Measurements from ENCODE around the gene C2CD4D.
"Not testable (repeated sequence)": the region's sequence is repeated elsewhere in the genome, so short reads cannot be mapped to it uniquely, and the experiment has no call there.

Gene C2CD4D

DNA sequence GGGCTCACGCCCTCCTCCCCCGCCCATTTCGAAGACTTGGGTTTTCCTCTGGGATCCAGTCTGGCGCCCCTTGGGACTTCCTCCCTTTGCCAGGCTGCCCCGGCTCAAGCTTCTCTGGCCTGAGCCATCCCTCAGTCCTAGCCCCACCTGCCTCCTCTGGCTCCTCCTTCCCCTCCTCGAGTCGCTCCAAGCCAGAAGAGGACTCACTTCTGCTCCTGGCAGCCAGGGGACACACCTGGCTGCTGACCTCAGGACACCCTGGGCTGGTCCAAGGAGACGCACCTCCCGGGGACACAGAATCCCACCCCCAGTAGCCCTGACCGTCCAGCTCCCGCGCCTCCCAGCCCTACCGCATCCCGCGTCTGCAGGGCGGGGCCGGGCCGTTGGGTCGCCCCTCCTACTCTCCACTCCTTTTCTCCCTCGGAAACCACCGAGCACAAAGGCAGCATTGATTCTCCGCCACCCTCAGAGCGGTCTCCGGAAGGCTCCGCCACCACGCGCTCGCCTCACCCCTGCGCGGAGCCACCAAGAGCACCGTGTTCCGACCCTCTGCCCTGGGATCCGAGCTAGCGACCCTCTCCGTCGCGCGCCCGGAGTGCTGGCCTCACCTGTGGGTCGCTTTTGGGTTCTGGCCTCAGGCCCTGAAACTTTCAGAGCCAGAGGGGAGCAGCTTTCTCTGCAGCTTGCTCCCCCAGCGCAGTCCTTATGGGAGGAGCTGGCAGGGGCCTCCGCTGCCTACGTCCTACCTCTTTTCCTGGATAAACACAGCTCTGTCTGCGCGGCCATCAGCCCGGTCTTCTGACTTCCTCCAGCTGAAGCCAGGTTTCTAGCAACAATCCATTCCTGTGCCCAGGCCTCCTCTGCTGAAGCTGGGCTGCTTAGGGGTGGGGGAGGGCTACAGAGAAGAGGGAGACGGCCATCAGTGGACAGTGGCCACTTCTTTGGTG is at the start of gene C2CD4D:
TSS of gene C2CD4D (minus strand) at position 364 of the 947 bp plus-strand sequence. CDS start 831 bp downstream, outside the sequence.
- DNase-seq (ENCODE audit: low read depth in 1 of 2, low spot score in 1 of 2), result peak; percentile 34 to 53

DNA sequence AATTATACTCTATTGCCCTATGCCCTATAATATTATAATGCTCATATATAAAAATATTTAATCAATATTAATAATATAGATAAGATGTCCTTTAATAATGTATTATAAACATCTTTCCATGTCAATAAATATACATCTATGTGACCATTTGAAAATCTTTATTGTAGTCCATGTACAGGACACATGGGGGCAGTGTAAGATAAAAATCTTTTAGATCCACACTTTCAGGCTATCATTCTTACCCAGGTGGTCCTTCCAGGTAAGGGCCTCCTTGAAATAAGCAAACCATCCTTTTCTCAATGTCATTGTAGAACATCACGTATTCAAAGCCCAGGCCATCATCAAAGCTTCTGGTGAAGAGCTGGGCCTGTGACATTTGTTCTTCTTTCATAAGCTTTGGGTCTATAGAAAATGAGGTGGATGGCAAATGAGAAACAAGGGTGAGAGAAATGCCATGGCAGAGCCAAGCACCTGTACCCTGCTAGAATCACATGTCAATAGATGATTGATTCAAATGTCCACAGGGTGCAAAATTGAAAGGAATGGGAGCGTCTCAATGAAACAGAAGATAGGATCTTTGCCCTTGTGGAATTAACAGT is 49.5 kb upstream of the C2CD4D start:
- DNase-seq (ENCODE audit: low read depth in 1 of 2, low spot score in 1 of 2), result no peak

DNA sequence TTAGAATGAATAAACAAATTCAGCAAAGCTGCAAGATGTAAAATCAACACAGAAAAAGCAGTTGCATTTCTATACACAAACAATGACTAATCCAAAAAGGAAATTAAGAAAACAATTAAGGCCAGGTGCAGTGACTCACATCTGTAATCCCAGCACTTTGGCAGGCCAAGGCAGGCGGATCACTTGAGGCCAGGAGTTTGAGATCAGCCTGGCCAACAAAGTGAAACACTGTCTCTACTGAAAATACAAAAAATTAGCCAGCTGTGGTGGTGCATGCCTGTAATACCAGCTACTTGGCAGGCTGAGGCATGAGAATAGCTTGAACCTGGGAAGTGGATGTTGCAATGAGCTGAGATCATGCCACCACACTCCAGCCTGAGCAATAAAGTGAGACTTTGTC is 47.4 kb upstream of the C2CD4D start:
- no peak for DNase-seq (ENCODE audit: low read depth in 1 of 2, low spot score in 1 of 2)

DNA sequence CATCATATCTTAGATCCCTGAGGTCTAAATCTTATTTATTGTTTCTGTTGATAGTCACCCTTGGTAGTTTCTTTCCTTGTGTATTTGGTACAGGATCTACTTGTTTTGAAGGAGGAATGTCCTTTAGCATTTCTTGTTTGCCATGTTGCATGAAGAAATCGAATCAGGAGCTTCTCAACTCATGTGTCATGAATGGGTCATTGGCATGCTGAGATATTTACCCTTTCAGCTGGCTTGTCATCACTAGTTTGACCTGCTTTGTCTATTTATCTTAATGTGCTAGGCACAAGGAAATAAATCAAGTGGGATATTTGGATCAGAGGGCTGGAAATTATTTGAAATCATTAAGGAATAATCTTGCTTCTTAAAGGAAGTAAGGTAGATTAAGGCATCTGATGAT is 45.9 kb upstream of the C2CD4D start:
- no peak for DNase-seq (ENCODE audit: low read depth in 1 of 2, low spot score in 1 of 2)

DNA sequence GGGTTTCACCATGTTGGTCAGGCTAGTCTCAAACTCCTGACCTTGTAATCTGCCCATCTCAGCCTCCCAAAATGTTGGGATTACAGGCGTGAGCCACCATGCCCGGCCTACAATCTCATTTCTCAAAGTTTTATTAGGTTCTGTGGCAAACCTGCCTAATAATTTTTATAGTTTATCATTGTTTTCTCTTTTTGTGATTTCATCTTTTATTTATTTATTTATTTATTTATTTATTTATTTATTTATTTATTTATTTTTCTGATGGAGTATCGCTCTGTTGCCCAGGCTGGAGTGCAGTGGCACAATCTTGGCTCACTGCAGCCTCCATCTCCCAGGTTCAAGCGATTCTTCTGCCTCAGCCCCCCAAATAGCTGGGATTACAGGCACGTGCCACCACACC is 45.3 kb upstream of the C2CD4D start:
- not testable (repeated sequence) for DNase-seq (ENCODE audit: low read depth in 1 of 2, low spot score in 1 of 2)

DNA sequence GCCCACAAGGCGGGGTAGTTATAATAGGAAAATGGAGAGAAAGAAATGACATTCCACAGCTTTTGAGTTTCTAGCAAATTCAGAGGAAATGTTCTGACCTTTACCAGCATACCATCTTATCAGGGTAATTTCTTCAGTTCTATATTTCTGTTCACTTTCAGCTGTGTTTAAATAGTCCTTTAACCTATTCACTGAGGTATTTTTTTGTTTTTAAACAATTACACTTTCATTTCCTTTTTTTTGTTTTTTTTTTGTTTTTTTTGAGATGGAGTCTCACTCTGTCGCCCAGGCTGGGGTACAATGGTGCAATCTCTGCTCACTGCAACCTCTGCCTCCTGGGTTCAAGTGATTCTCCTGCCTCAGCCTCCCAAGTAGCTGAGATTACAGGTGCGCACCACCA is 44.8 kb upstream of the C2CD4D start:
- DNase-seq (ENCODE audit: low read depth in 1 of 2, low spot score in 1 of 2), result not testable (repeated sequence)

DNA sequence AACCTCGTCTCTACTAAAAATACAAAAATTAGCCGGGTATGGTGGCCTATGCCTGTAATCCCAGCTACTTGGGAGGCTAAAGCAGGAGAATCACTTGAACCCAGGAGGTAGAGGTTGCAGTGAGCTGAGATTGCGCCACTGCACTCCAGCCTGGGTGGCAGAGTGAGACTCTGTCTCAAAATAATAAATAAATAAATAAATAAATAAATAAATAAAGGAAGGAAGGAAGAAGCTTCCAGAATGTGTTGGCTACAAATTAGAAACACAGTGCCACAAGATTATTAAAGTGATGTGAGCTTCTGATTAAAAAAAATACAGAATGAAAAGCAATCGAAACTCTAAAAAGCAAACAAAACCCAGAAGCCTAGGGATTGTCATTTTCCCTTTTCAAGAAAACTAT is 44.3 kb upstream of the C2CD4D start:
- not testable (repeated sequence) for DNase-seq (ENCODE audit: low read depth in 1 of 2, low spot score in 1 of 2)

DNA sequence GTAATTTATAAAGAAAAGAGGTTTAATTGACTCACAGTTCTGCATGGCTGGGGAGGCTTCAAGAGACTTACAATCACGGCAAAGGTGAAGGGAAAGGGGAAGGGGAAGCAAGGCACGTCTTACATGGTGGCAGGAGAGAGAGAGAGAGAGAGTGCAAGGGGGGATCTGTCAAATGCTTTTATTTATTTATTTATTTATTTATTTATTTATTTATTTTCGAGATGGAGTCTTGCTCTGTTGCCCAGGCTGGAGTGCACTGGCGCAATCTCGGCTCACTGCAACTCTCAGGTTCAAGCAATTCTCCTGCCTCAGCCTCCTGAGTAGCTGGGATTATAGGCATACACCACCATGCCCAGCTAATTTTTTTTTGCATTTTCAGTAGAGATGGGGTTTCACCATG is 43.3 kb upstream of the C2CD4D start:
- not testable (repeated sequence) for DNase-seq (ENCODE audit: low read depth in 1 of 2, low spot score in 1 of 2)

DNA sequence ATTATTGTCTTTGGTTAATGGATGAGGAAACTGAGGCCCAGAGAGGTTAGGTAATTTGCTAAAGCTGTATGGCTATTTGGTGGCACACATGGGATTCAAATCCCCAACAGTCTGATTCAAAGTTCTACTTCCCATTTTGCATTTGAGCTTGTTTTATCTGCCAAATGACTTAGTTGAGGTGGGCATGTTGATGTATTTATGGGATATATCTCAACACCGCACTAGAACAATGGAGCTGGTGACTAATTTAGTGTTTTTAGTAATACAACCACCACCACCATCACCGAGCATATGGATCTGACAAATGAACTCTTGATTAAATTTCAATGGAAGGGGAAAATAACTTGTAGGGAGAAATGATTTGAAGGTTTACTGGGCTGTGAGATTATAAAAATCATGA is 42.8 kb upstream of the C2CD4D start:
- DNase-seq (ENCODE audit: low read depth in 1 of 2, low spot score in 1 of 2), result no peak

DNA sequence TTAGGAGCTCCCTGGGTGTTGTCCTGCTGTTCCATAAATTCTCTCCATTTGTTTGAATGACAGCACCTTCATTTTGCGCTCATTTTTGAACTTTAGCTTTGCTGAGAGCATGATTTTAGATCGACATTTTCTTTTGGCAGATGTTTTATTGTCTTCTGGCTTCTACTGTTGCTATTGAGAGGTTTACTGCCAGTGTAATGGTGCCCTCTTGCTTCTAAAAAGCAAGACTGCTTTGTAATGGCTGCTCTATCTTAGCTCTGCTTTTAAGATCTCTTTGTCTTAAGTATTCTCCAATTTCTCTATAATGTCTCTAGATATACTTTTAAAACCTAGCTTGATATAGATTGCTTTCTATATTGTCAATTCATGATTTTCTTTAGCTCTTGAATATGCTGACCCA is 41.9 kb upstream of the C2CD4D start:
- DNase-seq (ENCODE audit: low read depth in 1 of 2, low spot score in 1 of 2), result no peak

DNA sequence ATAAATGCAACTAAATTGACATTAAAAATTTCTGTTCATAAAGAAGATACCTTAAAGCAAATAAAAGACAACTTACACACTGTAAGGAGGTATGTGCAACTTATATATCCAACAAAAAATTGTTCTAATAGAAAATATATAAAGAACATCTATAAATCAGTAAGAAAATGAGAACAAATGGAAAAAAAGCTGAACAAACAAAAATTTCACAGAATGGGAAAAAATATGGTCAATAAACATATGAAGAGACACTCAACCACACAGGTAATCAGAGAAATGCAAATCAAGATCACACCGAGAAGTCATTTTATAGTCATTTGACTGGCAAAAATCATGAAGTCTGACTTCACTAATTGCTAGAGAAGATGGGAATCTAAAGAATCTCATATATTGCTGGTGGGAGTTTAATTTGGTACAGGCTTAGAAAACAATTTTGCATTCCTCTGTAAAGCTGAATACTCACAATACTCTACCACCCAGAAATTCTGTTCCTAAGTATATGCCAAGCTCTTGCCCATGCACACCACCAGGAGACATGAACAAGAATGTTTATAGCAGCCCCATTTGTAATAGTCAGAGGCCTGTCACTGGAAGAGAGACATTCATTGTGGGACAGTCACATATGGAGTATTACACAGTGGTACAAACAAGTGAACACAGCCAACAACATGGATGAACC is 35.9 kb upstream of the C2CD4D start:
- DNase-seq (ENCODE audit: low read depth in 1 of 2, low spot score in 1 of 2), result no peak

DNA sequence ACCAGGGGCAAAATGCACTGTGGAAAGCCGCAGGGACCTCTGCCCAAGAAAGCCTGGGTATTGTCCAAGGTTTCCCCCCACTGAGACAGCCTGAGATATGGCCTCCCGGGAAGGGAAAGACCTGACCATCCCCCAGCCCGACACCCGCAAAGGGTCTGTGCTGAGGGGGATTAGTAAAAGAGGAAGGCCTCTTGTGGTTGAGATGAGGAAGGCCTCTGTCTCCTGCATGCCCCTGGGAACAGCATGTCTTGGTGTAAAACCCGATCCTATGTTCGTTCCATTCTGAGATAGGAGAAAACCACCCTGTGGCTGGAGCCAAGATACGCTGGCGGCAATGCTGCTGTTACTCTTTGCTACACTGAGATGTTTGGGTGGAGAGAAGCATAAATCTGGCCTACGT is 33.2 kb upstream of the C2CD4D start:
- DNase-seq (ENCODE audit: low read depth in 1 of 2, low spot score in 1 of 2), result not testable (repeated sequence)

DNA sequence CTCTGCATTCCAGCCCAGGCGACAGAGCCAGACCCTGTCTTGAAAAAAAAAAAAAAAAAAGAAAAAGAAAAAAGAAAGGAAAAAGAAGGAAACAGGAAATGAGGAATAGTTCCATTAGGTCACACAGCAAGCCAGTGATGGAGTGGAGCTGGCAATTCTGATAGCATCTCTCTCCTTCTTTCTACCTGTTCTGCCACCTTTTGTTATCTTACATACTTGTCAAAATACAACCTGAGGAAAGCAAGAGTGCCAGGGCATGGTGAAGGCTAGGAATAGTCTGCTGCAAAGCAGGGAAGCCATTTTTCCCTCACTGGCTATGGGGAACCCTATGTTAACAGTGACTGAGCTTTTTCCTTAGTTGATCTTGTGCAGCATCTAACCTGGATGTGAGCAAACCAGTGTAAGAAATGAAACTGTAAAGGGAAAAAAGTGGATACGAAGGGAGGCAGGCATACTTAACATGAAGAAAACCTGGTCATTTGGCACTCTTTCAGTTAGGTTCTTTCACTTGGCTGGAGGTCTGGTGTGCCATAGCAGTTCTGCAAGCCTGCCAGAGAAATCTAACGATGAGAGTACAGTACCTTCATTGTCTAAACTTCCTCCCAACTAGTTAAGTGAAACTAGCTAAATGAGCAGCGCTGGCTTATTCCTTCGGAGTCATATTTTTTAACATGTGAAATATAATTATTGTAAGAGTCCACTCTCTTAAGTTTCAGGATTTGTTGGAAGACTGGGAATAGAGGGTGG is 31.8 kb upstream of the C2CD4D start:
- no peak for DNase-seq (ENCODE audit: low read depth in 1 of 2, low spot score in 1 of 2)

DNA sequence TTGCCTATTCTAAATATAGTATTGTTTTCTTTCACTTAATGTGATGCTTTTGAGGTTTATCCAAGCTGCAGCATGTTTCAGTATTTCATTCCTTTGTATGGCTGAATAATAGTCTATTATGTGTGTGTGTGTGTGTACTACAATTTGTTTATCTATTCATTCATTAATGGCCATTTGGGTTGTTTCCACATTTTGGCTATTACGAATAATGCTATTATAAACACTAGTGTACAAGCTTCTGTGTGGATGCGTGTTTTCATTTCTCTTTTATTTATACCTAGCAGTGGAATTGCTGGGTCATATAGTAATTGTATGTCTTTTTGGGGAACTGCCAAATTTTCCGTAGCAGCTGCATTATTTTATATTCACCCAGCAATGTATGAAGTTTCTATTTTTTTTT is 28.9 kb upstream of the C2CD4D start:
- no peak for DNase-seq (ENCODE audit: low read depth in 1 of 2, low spot score in 1 of 2)

DNA sequence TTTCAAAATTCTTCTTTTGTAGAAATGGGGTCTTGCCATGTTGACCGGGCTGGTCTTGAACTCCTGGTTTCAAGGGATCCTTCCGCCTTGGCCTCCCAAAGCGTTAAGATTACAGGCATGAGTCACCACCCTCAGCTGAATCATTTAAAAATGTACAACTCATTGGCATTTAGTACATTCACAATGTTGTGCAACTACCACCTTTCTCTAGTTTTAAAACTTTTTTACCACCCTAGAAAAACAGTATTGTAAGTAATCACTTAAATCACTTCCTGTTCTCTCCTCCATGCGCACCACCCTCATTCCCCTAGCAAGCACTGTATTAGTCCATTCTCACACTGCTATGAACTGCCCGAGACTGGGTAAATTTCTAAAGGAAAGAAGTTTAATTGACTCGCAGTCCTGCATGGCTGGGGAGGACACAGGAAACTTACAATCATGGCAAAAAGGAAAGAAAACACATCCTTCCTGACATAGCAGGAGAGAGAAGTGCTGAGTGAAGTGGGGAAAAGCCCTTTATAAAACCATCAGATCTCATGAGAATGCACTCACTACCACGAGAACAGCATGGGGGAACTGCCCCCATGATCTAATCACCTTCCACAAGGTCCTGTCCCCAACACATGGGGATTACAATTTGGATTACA is 28.3 kb upstream of the C2CD4D start:
- no peak for DNase-seq (ENCODE audit: low read depth in 1 of 2, low spot score in 1 of 2)

DNA sequence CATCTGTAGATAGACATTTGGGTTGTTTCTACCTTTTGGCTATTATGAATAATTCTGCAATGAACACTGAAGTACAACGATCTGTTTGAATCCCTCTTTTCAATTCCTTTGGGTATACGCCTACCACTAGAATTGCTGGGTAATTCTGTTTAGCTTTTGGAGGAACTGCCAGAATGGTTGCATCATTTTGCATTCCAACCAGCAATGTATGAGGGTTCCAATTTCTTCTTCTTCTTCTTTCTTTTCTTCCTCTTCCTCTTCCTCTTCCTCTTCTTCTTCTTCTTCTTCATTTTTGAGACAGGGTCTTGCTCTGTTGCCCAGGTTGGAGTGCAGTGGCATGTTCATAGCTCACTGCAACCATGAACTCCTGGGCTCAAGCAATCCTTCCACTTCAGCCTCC is 27.7 kb upstream of the C2CD4D start:
- no peak for DNase-seq (ENCODE audit: low read depth in 1 of 2, low spot score in 1 of 2)

DNA sequence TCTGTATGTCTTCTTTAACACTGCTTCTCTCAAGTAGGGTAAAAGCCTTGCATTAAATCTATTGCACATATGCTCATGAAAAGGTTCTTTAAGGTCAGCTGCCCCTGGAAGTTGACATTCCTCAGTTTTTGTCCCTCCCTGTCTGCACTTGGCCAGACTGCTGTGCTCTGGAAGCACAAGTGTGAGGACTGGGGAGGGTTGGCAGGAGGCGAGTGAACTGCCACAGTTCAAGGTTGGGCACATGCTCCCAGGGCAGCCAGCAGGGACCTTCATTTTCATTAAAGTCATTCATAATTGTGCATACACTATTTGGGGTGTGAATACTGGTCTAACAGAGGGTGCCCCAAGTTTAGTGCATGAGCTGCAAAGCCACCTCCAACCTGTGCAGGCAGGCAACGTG is 24.8 kb upstream of the C2CD4D start:
- DNase-seq (ENCODE audit: low read depth in 1 of 2, low spot score in 1 of 2), result no peak

DNA sequence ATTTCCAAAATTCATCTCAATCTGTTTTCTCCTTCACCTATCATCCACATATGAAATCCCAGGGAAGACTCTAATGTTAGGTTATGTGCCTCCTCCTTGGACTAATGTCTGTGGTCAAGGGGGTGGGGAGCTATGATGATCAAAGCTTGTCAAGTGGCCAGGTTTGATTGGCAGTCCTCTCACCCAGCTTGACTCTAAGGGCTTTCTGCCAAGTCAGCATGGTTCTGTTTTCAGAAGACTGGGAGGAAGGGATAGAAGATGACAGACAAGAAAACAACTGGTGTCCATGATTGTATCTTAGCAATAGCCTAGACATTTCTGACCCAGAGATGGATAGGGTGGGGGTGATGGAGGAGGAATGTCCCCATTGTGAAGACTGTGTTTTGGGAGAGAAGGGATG is 23.0 kb upstream of the C2CD4D start:
- DNase-seq (ENCODE audit: low read depth in 1 of 2, low spot score in 1 of 2), result no peak

DNA sequence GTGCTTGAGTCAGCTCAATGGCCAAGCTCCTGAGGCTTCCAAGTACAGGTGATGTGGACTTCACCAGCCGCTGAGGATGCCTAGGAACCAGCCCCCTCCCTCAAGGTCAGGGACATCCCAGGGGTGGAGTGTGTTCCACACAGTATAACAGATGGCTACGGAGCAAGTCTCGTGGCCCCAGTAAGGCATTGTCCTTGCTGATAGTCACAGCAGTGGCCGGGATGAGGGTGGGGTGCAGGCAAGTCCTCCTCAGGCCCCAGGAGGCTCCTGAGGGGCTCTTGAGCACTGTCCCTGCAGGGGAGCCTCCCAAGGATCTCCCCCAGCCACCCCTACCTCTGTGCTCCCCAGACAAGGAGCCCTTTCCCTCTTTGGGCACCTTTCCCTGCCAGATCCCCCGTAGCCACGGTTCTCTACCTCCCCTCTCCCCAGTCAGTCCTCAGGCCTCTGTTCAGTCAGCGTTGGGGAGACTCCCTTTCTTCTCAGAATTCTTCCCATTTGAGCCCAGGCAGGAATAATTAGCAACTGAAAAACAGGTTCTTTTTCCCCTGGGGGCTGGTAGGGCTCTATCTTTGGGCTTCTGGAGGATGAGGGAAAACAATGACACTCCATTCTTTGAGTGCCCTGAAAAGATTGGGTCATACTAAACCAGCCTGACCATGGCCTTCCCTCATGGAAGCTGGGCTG is 21.0 kb upstream of the C2CD4D start:
- DNase-seq (ENCODE audit: low read depth in 1 of 2, low spot score in 1 of 2), result no peak

DNA sequence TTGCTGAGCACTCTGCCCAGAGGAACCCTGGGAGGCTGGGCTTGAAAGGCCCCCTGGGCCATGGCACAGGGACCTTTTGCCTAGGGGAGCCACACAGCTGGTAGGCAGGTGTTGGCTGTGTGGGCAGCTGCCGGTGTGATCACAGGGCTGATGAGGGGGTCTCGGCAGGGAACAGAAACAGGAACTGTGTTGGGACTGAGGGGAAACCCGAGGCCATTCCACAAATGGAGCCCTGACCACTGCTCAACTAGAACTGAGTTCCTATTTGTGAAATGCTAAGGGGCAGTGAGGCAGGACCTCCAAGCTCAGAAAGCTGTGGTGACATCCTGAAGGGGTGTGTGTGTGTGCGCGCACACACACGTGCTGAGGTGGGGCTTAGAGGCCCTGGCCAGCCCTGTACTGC is 20.3 kb upstream of the C2CD4D start:
- no peak for DNase-seq (ENCODE audit: low read depth in 1 of 2, low spot score in 1 of 2)
